Activated CD4-positive, CD25-positive, alpha-beta regulatory T cell (primary cell): ENCODE data around the gene E2F3.
A peak's percentile ranks its signal among the peaks of the same experiment; 100 is the strongest.

ENCODE experiments used
- DNase-seq, 4 experiments: peaks; one replicate each; lab custom pipeline; 2025; lab: John Stamatoyannopoulos, UW

The E2F3 gene

DNA sequence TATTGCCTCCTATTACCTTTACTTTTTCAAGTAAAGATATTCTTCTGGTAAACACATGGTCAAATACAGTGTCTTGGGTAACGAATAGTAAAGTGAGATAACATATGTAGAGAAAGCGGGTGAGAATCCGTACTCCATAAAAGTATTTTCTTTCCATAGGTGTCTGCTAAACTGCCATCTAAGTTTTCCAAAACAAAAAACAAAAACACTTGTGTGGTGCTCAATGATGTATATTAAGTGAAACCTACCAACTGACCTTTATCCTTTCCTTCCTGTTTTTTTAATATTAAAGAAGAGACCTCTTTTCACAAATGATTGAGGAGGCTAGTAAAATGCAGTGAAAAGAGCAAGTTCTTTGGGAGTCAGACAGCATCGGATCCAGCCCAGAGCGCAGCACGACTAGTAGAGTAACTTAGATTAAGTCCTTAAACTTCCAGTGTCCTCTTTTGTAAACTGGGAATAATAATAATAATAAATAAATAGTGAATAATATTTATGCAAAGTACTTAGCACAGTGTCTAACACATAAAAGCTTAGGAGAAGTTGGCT is 132.1 kb downstream of the E2F3 start:
- no peak for DNase-seq

DNA sequence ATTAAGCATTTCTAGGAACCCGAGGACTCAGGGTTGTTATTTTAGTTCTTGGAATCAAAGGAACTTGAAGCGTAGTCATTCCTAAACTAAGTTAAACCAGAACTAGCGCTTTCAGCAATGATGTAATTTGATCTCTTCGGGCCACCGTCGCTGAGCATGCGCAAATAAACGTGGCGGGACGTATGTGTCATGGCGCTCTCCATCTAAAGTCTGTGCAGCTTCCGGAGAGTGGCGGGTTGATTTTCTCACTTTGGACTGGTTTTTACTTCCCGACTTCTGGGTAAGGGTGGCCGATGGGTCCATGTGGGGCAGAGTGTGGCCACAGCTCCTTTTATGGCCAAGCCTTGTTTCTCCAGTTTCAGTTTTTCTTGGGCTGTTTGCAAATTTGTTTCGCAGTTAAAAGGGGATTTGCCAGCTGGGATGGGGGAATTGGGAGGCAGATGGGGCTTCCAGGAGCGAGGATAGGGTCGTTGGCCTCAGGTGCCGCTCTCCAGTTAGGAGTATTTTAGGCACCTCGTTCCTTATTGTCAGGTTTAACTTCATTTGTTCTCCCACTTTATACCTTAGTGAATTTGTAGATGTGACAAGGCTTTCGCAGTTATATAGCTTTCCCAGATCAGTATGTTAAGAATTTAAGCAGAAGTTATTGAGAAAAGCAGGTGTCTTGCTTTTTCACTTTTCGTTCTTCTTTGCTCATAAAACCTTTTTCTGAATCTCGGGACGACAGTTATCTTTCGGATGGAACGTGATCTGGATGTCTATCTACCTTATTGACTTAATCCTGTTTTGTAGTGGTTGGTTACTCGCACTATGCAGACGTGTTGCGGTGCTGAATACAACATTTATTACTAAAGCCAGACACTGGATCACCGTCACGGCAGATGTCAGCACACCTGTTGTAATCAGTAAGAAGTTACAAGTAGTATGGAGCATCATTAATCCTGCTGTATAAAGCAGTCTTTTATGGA is 132.9 kb downstream of the E2F3 start, which contains the start of gene CDKAL1:
Gene CDKAL1 (plus strand): TSS at position 163 of the 968 bp plus-strand sequence. CDS start 11,894 bp downstream, outside the sequence.
- DNase-seq, result peak; percentile 68 to 86 (median 76)

DNA sequence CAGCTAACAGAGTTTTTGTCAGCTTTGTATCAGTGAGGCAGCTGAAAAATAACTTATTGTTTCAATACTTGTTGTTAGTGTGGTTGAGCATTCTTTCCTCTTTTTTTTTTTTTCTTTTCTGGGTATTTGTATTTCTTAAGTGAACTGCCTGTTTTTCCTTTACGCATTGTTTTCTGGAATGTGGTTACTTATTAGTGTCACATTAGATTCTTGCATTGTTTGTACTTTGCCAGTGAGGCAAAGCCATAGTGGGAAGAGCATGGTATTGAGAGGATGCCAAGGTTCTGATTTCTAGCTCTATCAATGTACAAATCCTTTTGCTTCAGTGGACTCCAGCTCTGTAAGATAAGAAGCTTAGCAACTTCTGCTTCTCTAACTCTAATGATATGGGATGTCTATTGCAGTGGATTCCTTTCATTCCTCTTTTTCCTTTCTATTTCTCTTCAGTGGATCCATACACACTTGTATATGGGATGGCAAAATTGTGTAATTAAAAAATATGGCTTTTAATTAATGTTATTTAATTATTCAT is 136.5 kb downstream of the E2F3 start:
- no peak for DNase-seq

DNA sequence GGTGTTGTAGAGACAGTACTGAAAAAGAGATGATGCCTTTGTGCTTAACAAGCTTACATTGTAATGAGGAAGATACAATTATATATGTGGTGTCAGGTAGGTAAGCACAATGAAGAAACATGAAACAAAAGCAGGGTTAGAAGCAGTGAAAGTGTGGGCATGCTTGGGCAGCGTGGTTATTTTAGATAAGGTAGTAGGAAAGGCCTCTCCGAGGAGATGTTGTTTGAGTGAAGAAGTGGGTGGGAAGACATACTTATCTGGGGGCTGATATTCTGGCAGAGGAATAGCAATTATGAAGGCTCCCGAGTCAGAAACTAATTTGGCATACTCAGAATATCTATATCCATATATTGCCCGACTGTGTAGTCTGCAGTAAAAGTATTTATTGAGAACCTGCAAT is 137.2 kb downstream of the E2F3 start:
- DNase-seq, result no peak

DNA sequence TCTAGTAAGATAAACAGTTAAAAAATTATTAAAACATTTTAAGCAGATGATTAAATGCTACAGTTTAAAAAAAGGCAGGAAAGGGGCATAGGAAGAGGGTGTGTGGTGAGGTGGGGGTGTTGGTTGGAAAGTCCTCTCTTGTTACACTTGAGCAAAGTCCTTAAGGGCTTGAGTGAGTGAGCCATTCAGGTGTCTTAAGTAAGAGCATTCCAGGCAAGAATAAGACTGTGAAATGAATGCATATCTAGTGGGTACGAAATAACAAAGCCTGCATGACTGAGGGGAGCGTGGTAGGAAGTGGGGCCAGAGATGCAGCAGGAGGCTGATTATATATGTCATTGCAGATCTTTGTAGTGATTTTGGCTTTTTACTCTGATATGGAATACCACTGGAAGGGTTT is 137.7 kb downstream of the E2F3 start:
- no peak for DNase-seq

DNA sequence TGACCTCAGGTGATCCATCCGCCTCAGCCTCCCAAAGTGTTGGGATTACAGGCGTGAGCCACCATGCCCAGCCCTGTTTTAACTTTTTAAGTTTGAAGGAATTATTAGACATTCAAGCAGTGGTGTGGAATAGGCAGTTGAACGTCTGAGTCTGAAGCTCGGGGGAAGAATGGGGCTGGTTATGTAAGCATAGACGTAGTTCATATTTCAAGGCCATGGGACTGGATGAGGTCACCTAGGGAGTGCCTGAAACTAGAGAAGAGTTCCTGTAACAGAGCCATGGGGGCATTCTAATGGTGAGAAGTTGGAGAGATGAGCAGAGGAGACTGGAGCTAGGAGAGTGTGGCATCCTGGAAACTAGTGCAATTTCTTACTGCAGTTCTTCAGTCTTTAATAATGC is 139.0 kb downstream of the E2F3 start:
- DNase-seq, result no peak

DNA sequence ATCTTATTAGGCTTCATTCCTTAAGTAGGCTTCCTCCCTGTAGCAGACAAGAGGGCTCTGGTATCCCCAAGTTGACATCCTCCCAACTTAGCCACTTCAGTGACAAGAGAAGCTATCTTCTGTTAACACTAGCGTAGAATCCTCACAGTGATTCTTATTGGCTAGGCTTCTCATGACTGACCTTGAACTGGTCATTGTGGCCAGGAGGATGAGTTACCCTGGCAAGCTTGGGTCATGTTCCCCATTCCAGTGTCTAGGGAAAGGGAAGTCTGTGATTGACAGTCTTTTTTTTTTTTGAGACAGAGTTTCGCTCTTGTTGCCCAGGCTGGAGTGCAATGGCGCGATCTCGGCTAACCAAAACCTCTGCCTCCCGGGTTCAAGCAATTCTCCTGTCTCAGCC is 139.7 kb downstream of the E2F3 start:
- DNase-seq, result no peak

DNA sequence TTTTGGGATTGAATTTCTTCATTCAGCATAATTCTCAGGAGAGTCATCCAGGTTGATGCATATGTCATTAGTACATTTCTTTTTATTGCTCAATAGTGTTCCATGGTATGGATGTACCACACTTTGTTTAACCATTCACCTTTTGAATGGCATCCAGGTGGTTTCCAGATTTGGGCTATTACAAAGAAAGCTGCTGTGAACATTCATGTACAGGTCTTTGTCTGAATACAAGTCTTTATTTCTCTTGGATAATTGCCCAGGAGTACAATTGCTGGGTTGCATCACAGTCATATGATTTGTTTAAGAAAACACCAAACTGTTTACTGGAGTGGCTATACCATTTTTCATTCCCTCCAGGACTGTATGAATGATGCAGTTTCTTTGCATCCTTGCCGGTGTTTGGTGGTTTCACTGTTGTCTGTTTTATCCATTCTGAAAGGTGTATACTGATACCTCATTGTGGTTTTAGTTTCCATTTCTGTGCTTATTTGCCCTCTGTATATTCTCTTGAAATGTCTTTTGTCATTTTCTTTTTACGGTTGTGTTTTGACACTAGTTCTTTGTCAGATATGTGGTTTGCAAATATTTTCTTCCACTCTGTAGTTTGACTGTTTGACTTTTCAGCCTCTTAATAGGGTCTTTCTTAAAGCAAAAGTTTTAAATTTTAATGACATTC is 141.4 kb downstream of the E2F3 start:
- DNase-seq, result no peak
